ENCODE measurements around the gene FTSJ3. TPM values are rescaled to one million over a fixed set of nuclear protein-coding genes. Genes with fewer than 3 reads are reported as not detected.

The FTSJ3 gene
- total RNA-seq, 4 donors from 2014 or later: 46.8 to 72.4 (median 56.2) TPM

DNA sequence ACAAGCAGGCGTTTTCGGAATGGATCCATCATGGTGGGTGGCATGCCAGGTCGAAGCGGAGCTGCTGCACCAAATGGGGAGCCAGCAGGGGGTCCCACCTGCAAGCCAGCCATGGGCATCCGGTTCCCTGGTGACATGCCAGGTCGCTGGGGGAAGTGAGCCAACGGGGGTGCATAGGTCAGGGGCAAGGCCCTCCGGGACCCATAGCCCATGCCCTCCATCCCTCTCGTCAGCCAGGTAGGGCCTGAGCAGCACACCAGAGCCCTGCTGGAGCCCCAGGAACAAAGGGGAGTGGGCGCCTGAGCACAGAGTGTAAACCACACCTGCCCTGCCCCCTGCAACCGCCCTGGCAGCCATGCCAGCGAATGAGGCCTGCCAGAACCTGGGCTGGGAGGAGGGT lies 10.0 kb upstream of the FTSJ3 start:
- peak overlapping the region in 2 of 4 donors; percentile 93 to 97 for H3K4me3 ChIP-seq
- H3K27ac ChIP-seq (replicated peaks in 1 of 4): peak overlapping the region; percentile 97 to 98 (median 98)
- DNase-seq (ENCODE audit: extremely low spot score): no peak
- 96% methylated on average over 4 of the region's 12 CpGs for WGBS
- no peaks in the 10 kb centered on the region for H3K9me3 ChIP-seq
- H3K27me3 ChIP-seq: no peaks in the 10 kb centered on the region
- peaks cover 22 to 52% (median 49%) of the 10 kb centered on the region in 4 donors for H3K36me3 ChIP-seq
- intact Hi-C loops (cut with DNase I): no loop called here
- TF ChIP-seq, protein P1, sequence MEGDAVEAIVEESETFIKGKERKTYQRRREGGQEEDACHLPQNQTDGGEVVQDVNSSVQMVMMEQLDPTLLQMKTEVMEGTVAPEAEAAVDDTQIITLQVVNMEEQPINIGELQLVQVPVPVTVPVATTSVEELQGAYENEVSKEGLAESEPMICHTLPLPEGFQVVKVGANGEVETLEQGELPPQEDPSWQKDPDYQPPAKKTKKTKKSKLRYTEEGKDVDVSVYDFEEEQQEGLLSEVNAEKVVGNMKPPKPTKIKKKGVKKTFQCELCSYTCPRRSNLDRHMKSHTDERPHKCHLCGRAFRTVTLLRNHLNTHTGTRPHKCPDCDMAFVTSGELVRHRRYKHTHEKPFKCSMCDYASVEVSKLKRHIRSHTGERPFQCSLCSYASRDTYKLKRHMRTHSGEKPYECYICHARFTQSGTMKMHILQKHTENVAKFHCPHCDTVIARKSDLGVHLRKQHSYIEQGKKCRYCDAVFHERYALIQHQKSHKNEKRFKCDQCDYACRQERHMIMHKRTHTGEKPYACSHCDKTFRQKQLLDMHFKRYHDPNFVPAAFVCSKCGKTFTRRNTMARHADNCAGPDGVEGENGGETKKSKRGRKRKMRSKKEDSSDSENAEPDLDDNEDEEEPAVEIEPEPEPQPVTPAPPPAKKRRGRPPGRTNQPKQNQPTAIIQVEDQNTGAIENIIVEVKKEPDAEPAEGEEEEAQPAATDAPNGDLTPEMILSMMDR (IDR thresholded peaks at IDR 0.05): no peak
- TF ChIP-seq POLR2A (IDR thresholded peaks at IDR 0.05; ENCODE audit: low read depth) (no peak), POLR2AphosphoS5 (IDR thresholded peaks at IDR 0.05) (no peak), EP300 (IDR thresholded peaks at IDR 0.05) (no peak)
- peaks cover 49 to 76% (median 74%) of the 10 kb centered on the region in 4 donors for H3K4me1 ChIP-seq

DNA sequence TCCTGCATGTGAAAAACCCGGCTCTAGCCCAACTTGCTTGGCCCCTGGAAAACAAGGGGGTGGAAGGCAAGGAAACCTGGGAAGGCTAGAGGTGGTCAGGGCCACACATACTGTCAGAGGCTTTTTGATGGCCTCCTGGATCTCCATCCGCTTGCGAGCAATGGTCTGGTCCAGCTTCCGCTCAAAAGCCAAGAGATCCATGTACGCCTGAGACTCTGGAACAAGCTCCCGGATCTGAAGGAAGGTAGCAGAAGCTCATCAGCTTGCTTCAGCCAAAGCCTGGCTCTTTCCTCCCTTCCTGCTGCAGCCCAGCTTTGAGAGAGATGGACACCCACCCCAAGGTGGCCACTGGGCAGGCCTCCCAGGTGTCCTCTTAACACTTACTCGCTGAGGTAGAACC lies 9.3 kb upstream of the FTSJ3 start:
- H3K4me3 ChIP-seq: no peak overlapping the region
- H3K27me3 ChIP-seq: no peaks in the 10 kb centered on the region
- DNase-seq (ENCODE audit: extremely low spot score): no peak
- TF ChIP-seq POLR2A (IDR thresholded peaks at IDR 0.05; ENCODE audit: low read depth) (no peak), EP300 (IDR thresholded peaks at IDR 0.05) (no peak)
- intact Hi-C loops (cut with DNase I): no loop called here
- 95% methylated on average over 7 of the region's 7 CpGs for WGBS
- H3K27ac ChIP-seq (replicated peaks in 1 of 4): peak overlapping the region; percentile 97 to 98 (median 98)
- H3K9me3 ChIP-seq: no peaks in the 10 kb centered on the region
- H3K36me3 ChIP-seq: peaks cover 29 to 58% (median 55%) of the 10 kb centered on the region in 4 donors
- peaks cover 49 to 80% (median 74%) of the 10 kb centered on the region in 4 donors for H3K4me1 ChIP-seq

DNA sequence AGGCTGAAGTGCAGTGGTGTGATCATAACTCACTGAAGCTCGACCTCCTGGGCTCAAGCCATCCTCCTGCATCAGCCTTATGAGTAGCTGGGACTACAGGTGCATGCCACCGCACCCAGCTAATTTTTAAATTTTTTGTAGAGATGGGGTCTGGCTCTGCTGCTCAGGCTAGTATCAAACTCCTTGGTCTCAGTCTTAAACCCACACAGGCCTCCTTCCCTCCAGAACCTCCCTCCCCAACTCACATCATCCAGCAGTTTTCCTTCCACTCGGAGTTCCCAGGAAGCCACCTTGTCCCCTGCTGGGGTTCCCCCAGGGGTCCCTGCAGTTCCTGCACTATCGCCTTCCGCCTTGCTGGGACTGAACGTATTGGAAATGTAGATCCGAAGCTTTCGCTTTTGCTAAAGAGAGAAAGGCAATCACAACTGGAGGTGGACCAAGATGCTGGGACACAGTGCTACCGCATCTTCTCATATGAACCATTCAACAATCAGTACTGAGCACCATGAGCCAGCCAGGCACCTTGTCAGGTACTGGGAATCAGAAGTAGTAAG lies 7.8 kb upstream of the FTSJ3 start:
- TF ChIP-seq EP300 (IDR thresholded peaks at IDR 0.05) (no peak), POLR2A (IDR thresholded peaks at IDR 0.05; ENCODE audit: low read depth) (no peak), POLR2AphosphoS5 (IDR thresholded peaks at IDR 0.05) (no peak)
- TF ChIP-seq, protein P1 (IDR thresholded peaks at IDR 0.05): no peak
- intact Hi-C loops (cut with DNase I): no loop called here
- H3K27me3 ChIP-seq: no peaks in the 10 kb centered on the region

DNA sequence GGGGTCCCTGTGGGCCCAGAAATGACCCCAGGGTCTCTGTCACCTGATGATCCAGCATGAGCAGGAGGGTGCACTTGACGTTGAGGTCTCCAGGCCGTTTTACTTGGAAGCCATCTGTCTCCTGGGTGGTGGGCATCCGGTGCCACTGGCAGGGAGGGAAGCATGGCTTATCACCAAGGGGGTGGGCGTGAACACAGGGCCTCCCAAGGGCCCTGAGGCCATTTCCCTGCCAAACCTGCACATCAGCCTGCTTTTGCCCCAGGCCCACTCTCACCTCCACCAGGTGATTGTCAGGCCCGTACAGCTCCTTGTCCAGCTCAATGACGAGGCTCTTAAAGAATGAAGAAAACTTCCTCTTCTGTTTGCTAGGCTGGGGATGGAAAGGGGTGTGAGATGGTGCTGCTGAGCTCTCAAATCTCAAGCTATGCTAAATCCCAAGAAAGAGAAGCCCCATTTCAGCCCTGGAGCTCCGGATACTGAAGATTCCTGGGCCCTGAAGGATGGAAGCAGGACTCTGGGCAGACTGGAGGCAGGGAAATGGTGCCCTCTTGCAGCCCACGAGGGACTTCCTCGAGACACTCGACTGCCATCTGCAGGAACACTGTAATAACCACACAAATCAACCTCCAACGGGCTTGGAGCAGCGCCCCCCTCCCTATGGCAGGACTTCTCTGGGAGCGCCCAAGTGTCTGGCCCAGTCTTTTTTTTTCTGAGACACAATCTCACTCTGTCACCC lies 7.1 kb upstream of the FTSJ3 start:
- intact Hi-C loops (cut with DNase I): no loop called here
- TF ChIP-seq POLR2AphosphoS5 (IDR thresholded peaks at IDR 0.05) (no peak), POLR2A (IDR thresholded peaks at IDR 0.05; ENCODE audit: low read depth) (no peak), EP300 (IDR thresholded peaks at IDR 0.05) (no peak)
- TF ChIP-seq, protein P1 (IDR thresholded peaks at IDR 0.05): peak; percentile 22 to 58 (median 40)
- Histone ChIP-seq H3K4me1 (peaks cover 29 to 68% (median 62%) of the 10 kb centered on the region in 4 donors), H3K36me3 (peaks cover 51 to 80% (median 78%) of the 10 kb centered on the region in 4 donors), H3K4me3 (no peak overlapping the region), H3K9me3 (no peaks in the 10 kb centered on the region), H3K27ac (replicated peaks in 1 of 4) (peak overlapping the region; percentile 17 to 98 (median 54)), H3K27me3 (no peaks in the 10 kb centered on the region)
- 42% methylated on average over 12 of the region's 13 CpGs for WGBS
- DNase-seq (ENCODE audit: extremely low spot score): no peak

More for the DNA sequence above, 7.8 kb upstream of the FTSJ3 start:
- DNase-seq (ENCODE audit: extremely low spot score): no peak
- H3K27ac ChIP-seq (replicated peaks in 1 of 4): peak overlapping the region; percentile 17 to 98 (median 54)
- peaks cover 45 to 74% (median 71%) of the 10 kb centered on the region in 4 donors for H3K36me3 ChIP-seq
- H3K4me3 ChIP-seq: no peak overlapping the region
- 91% methylated on average over 9 of the region's 9 CpGs for WGBS
- H3K9me3 ChIP-seq: no peaks in the 10 kb centered on the region
- peaks cover 36 to 68% (median 62%) of the 10 kb centered on the region in 4 donors for H3K4me1 ChIP-seq

DNA sequence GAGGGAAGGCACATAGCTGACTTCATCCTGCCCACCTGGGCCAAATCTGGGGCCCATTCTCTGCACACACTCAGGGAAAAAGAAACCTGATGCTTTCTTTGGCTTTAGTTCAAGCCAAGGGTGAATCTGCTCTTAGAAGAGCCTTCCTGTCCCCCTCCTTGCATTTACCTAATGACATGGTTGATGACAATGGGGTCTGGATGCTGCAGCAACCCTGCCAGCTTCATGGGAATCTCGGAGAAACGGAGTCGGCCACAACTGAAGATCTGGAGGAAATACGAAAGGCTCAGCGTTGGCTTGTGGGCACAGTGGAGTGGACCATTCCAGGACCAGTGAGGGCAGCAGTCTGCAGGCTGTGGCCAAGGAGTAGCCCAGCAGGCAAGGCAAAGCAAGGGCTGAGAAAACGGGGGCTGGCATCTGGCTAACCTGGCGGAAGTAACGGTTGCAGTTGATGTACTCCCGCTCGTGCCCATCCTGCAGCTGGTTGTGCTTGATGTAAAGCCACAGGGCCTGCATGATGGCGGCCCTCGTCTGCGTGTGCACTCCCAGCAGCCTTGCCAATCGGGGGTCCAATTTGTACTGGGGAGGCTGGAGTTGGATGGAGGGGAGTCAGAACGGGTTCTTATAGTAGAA lies 6.4 kb upstream of the FTSJ3 start:
- 89% methylated on average over 15 of the region's 15 CpGs for WGBS
- Histone ChIP-seq H3K4me3 (no peak overlapping the region), H3K27me3 (no peaks in the 10 kb centered on the region), H3K27ac (replicated peaks in 1 of 4) (peak overlapping the region in 2 of 4 donors; percentile 54 to 98), H3K4me1 (peaks cover 28 to 68% (median 62%) of the 10 kb centered on the region in 4 donors), H3K9me3 (no peaks in the 10 kb centered on the region), H3K36me3 (peaks cover 53 to 88% (median 84%) of the 10 kb centered on the region in 4 donors)
- no peak for DNase-seq (ENCODE audit: extremely low spot score)
- TF ChIP-seq, protein P1 (IDR thresholded peaks at IDR 0.05): no peak
- TF ChIP-seq POLR2A (IDR thresholded peaks at IDR 0.05; ENCODE audit: low read depth): no peak
- no peak for TF ChIP-seq POLR2AphosphoS5 (IDR thresholded peaks at IDR 0.05)
- no peak for TF ChIP-seq EP300 (IDR thresholded peaks at IDR 0.05)
- intact Hi-C loops (cut with DNase I): no loop called here

All from esophagus muscularis mucosa (tissue), 4 donors.